Measurements from ENCODE around the gene APLF. TPM values are rescaled to one million over a fixed set of nuclear protein-coding genes. Genes with fewer than 3 reads are reported as not detected.

Gene APLF
- total and polyA plus RNA-seq, 2 of the 8 experiments (the other 6 are each of a cell fraction or from before 2014, with no cell fraction given) = 4.4 to 7.3 TPM

DNA sequence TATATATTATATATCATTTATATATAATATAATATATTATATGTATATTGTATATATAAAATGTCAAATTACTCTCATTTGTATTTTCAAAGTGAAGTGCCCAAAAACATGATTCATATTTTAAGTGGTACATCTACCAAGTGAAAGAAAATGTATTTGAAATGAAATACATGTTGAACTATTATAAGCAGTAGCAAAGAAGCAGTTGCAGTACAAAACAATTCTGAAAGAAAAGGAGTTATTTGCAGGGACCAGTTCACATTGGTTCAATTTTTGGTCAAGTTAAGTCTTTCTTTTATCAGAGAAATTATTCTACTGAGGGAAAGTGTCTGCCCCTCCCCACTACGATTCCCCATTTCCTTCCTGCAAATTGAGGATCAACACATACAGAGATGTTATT, 51.9 kb downstream of the APLF start:
- no peak overlapping the region for H2BK5ac ChIP-seq (ENCODE audit: low read depth, low read length)
- H3K23ac ChIP-seq (ENCODE audit: insufficient read length) = no peak overlapping the region
- H2BK20ac ChIP-seq (ENCODE audit: low read length) = no peak overlapping the region
- H3K27ac ChIP-seq (ENCODE audit: low read depth, low read length) = no peak overlapping the region
- no peak overlapping the region for H2AK5ac ChIP-seq (ENCODE audit: low read depth, low read length)
- FAIRE-seq (no peak), DNase-seq (ENCODE audit: low read depth in 1 of 2, low spot score in 2 of 2) (no peak)
- no peaks in the 10 kb centered on the region for H3K27me3 ChIP-seq (replicated peaks in 1 of 4; ENCODE audit: control insufficient read depth in 3 of 4, extremely low read depth in 1 of 4, insufficient read depth in 3 of 4, low read length in 3 of 4)
- no peaks in the 10 kb centered on the region for H3K4me1 ChIP-seq (replicated peaks in 1 of 4; ENCODE audit: control insufficient read depth in 3 of 4, insufficient read depth in 4 of 4, low read length in 3 of 4)
- CTCF ChIA-PET (ENCODE audit: partially characterized antibody) = no interaction called here
- POLR2A ChIA-PET (ENCODE audit: partially characterized antibody) = no interaction called here
- no peaks in the 10 kb centered on the region for H3K79me2 ChIP-seq (ENCODE audit: control insufficient read depth in 1 of 2, insufficient read depth in 2 of 2, low read length in 2 of 2)
- no peak overlapping the region for H2BK15ac ChIP-seq (ENCODE audit: low read length)
- H3K9ac ChIP-seq (replicated peaks in 1 of 4; ENCODE audit: extremely low read depth in 1 of 4, low read depth in 3 of 4, low read length in 3 of 4) = no peak overlapping the region
- H3K9me3 ChIP-seq (ENCODE audit: insufficient read depth in 2 of 2, low read depth in 1 of 2, low read length in 1 of 2) = no peaks in the 10 kb centered on the region
- no peak overlapping the region for H2BK12ac ChIP-seq (ENCODE audit: low read depth, low read length)
- no peaks in the 10 kb centered on the region for H4K20me1 ChIP-seq (replicated peaks in 1 of 2; ENCODE audit: control insufficient read depth in 1 of 2, insufficient read depth in 2 of 2, low read length in 2 of 2)
- no peak overlapping the region for H3K4ac ChIP-seq (replicated peaks; ENCODE audit: insufficient read length, low read depth, low read length)
- WGBS, 2 experiments (ENCODE audit: extremely low coverage in 1 of 2, insufficient coverage in 1 of 2, insufficient read length in 1 of 2, insufficient replicate concordance in 2 of 2, low coverage in 1 of 2, low lambda C conversion rate in 2 of 2, missing lambda C conversion rate in 1 of 2) = 100% methylated on average over 1 of the region's 1 CpG; no CpG with 5 or more reads in 1 of the 2 experiments
- H3K18ac ChIP-seq (ENCODE audit: extremely low read depth, low read length) = no peak overlapping the region
- H4K5ac ChIP-seq (ENCODE audit: insufficient read length, low read depth, low read length) = no peak overlapping the region
- no peaks in the 10 kb centered on the region for H3K79me1 ChIP-seq (ENCODE audit: low read depth, low read length)
- no peak overlapping the region for H2BK120ac ChIP-seq (replicated peaks; ENCODE audit: low read depth, low read length)
- no peak overlapping the region for H3K56ac ChIP-seq (replicated peaks; ENCODE audit: insufficient read length, low read depth, low read length)
- no peaks in the 10 kb centered on the region for H3K23me2 ChIP-seq (ENCODE audit: low read depth, low read length)
- H3K14ac ChIP-seq (ENCODE audit: insufficient read length) = no peak overlapping the region
- H3K4me2 ChIP-seq (ENCODE audit: insufficient read depth in 1 of 2, low read depth in 2 of 2, low read length in 2 of 2) = no peak overlapping the region
- H4K91ac ChIP-seq (replicated peaks; ENCODE audit: insufficient read length, low read length) = no peak overlapping the region
- H3K36me3 ChIP-seq (ENCODE audit: control insufficient read depth in 2 of 4, insufficient read depth in 4 of 4, low read length in 3 of 4) = no peaks in the 10 kb centered on the region
- no peak overlapping the region for H2AFZ ChIP-seq (ENCODE audit: low read length)
- H4K8ac ChIP-seq (ENCODE audit: extremely low read depth, insufficient read depth, low read length) = no peak overlapping the region
- H3K4me3 ChIP-seq (ENCODE audit: extremely low read depth in 1 of 4, insufficient read depth in 2 of 4, low read depth in 3 of 4, low read length in 4 of 4) = no peak overlapping the region
- TF ChIP-seq CREB1 (IDR thresholded peaks at IDR 0.05) = no peak
- TF ChIP-seq, protein P1, sequence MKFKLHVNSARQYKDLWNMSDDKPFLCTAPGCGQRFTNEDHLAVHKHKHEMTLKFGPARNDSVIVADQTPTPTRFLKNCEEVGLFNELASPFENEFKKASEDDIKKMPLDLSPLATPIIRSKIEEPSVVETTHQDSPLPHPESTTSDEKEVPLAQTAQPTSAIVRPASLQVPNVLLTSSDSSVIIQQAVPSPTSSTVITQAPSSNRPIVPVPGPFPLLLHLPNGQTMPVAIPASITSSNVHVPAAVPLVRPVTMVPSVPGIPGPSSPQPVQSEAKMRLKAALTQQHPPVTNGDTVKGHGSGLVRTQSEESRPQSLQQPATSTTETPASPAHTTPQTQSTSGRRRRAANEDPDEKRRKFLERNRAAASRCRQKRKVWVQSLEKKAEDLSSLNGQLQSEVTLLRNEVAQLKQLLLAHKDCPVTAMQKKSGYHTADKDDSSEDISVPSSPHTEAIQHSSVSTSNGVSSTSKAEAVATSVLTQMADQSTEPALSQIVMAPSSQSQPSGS (IDR thresholded peaks at IDR 0.05; ENCODE audit: low read length) = no peak
- TF ChIP-seq ZNF274 (IDR thresholded peaks at IDR 0.05; ENCODE audit: borderline replicate concordance, extremely low read depth, low read length) = no peak
- TF ChIP-seq JUND (IDR thresholded peaks at IDR 0.05; ENCODE audit: low read length) = no peak
- TF ChIP-seq HDAC2 (IDR thresholded peaks at IDR 0.05; ENCODE audit: borderline replicate concordance in 1 of 2, low read depth in 2 of 2, low read length in 2 of 2) = no peak
- TF ChIP-seq, protein P2, sequence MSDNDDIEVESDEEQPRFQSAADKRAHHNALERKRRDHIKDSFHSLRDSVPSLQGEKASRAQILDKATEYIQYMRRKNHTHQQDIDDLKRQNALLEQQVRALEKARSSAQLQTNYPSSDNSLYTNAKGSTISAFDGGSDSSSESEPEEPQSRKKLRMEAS (IDR thresholded peaks at IDR 0.05) = no peak
- no peak for TF ChIP-seq RFX5 (IDR thresholded peaks at IDR 0.05; ENCODE audit: borderline replicate concordance, low read depth, low read length)
- TF ChIP-seq RXRA (IDR thresholded peaks at IDR 0.05; ENCODE audit: insufficient read depth, low read depth, low read length) = no peak
